ENCODE data around the gene GATAD2A.
"Not testable (repeated sequence)": the region's sequence is repeated elsewhere in the genome, so short reads cannot be mapped to it uniquely, and the experiment has no call there.

Gene GATAD2A

DNA sequence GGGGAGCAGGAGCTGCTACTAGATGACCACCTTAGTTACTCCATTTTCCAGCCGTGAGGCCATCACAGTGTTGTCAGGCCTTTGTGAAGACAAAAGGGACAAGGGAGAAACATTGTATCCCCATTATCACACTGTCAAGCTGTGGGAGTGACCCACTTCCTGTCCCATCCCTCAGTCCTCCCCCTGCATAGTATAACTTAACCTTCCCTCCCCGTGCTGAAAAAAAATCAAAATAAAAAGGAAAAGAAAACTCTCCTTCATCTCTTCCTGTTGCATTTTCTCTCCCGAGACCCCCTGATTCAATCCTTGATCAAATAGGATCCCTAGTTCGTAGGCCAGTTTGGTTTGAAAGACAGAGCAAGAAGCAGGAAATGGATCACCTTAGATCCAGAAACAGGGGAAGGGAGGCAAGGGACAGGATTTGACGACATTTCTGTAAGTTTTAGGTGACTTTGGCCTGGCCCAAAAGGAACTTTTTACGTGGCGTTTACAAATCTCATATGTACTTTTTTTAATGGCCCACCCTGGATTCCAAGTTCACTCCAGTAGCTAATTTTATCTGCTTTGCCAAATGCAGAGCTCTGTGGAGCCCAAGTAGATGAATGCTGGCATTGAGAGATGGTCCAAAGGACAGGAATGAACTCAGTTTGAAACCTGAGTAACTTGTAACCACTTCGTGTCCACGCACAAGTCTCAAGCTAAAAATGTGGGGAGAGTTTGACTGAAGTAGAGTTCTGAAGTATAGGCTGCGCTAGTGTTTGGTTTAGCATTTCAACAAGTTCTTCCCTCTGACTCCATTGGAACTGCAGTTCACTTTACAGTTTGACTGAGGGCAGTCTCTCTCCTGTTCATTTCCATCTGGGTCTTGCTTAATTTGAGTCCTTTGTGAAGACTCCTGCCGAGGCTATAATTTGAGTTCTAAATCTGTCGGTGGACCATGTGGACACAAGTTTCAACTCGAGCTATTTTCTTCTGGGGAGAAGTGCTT is 16.6 kb upstream of the GATAD2A start:
- no peak for DNase-seq

DNA sequence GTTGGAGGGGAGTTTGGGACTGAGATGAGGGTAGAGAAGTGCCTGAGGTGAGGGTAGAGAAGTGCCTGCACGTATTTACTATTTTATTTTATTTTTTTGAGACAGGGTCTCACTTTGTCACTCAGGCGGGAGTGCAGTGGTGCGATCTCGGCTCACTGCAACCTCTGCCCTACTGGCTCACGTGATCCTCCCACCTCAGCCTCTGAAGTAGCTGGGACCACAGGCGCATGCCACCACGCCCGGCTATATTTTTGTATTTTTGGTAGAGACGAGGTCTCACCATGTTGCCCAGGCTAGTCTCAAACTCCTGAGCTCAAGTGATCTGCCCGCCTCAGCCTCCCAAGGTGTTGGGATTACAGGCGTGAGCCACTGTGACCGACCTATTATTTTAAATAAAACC is 15.8 kb upstream of the GATAD2A start:
- not testable (repeated sequence) for DNase-seq

- DNase-seq = not testable (repeated sequence)
These were observed 11.1 kb upstream of the GATAD2A start for GRCh38 chr19:19394333-19394732.

DNA sequence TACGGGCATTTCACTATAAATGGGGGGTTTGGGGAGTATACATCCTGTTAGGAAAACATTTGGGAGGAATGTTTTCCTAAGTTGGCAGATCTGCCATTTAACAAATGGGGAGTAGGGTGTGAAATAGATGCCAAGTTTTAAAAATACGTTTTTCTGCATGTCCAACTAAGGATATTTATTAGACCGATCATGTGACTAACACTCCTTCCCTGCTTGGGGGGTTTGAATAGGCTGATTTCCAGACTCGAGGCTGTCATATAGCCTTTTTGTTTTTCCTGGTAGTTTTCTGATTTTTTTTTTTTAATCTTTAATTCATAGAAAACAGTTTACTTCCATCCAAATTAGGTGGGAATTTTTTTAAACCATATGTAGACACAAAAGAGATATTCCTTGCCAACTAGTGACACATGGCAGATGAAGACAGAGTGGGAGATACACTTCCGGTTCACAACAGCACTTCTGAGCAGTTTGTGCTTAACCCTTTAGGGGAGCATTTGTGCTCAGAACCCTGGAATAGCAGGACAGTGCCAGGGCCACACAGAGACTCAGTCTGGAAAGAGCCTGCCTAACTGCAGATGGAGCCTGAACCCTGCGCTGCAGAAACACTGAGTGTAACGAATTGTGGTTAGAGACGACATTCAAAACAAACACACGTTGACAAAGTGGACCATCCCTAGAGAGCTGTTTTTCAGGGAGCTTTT is 5.6 kb upstream of the GATAD2A start:
- peak; percentile 15 for DNase-seq

- DNase-seq = no peak
These were observed 2.7 kb upstream of the GATAD2A start for GRCh38 chr19:19402656-19403372.

- no peak for DNase-seq
These were observed 2.0 kb upstream of the GATAD2A start for GRCh38 chr19:19403373-19403901.

GRCh38 chr19:19405971-19406877 is 749 bp downstream of the GATAD2A start:
- peak; percentile 21 for DNase-seq

GRCh38 chr19:19406878-19407632 is 1.6 kb downstream of the GATAD2A start:
- DNase-seq = no peak

DNA sequence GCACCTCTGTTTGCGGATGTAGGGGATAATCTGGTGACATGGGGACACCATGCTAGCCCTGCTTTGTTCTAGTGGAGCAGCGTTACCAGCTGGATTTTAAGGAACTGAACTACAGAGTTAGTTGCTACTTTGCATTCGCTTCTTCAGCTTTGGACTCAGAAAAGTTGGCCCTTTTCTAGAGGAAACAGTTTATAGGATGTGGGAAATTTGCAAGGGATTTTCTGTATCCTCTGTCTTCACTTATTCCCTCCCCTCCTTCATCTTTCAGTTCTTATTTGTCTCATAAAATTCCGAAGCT is 2.1 kb downstream of the GATAD2A start:
- no peak for DNase-seq

DNA sequence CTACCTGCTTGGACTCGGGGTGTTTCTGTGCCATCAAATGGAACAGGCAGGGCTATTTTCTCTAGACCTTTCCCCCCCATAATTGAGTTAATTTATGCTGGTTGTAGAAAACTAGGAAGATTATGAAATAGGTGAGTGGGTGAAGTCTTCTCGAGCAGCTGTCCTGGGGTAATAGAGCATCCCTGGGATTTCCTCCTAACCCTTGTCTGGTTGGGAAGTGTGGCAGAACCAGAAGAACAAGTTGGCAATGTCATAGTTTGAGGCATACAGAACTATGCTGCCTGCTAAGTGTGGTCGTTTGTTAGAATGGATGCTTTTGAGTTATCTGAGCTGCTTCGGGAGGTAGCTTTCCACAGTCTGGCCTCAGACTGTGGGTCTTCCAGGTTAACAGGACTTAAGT is 3.7 kb downstream of the GATAD2A start:
- DNase-seq = no peak

GRCh38 chr19:19409631-19410030 is 4.2 kb downstream of the GATAD2A start:
- no peak for DNase-seq

DNA sequence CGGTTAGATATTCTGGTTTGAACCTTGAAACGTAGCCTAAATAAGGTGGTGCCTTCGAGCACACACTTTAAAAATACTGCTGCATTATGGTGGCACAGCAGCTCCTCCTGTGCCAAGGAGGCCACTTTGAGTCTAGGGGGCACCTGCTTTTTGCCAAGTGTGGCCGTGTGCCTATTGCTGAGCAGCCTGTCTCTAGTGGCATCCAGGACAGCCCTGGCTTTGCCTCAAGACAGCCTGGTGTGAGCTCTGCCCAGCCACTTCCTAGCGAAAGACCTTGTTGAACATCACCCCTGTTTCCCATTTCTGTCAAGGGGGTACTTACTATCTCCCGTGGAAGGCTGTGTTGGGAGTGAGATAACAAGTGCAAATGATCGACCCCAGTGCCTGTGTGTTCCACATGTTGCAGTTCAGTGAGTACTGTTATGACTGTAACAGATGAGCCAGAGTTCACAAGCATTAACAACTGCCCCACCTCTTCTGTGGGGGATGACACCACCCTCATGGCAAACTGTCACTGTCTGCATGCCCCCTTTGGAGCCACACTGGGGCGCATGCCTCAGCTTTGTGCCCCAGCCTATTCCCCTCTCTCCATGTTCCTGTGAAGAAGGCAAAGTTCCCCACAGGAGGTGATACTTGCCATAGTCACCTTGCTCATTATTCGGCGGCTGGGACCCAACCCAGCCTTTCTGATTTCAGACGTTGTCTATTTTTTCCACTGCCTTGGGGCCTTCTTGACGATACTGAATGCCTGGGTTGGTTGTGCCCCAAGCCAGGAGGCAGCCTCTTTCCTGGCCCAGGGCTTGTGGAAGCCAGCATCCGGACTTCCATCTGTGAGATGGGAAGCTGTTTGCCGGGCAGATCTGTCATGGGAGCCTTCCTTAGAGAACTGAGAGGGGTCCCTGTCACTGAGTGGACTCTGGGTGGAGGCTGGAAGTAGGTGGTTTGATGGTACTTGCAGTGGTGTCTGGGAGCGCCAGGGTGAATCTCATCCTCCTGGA is 5.4 kb downstream of the GATAD2A start:
- no peak for DNase-seq

DNA sequence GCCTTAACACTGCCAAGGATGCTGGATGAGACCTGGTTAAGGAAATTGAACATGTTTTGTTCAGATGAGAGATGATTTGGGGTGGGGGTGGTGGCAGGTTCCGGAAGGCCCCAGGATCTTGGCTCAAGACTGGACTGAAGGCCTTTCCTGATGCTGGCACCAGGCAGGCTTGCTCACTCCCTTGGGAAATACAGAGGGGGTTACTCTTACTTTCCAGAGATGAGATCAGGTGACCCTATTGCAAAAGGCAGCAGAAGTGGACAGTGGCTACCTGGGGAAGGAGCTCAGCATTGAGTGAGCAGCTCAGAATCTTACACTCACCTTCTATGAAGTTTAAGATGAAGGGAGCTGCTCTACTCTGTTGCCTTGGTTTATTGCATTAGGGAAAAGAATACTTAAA is 10.8 kb downstream of the GATAD2A start:
- no peak for DNase-seq

- DNase-seq = no peak
These were observed 11.6 kb downstream of the GATAD2A start for GRCh38 chr19:19417046-19417445.

DNA sequence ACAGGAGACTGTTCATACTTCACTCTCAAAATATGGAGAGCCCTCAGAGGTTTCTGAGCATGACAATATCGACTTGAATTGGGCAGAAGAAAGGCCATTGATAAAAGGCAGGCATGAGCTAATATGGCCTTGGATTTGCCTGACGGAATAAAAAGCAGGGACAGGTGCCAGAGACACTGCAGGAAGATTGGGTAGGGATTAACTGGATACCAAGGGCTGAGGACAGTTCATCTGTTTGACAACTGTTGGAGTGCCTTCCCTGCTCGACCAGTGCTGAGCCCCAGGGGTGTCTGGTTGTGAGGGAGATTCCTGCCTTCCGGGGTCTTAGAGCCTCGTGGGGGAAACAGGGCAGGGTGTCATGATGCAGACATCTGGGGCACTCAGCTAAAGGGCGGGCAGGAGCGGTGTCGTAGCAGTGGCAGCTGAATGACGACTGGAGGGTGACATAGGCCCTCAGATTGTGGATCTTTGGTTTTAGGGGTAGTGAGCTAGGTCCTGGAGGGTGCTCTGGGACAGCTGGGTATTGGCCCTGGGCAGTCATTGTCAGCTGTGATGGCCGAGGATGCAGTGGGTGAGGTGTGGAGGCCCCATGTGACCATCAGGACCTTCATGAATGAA is 12.3 kb downstream of the GATAD2A start:
- no peak for DNase-seq

DNA sequence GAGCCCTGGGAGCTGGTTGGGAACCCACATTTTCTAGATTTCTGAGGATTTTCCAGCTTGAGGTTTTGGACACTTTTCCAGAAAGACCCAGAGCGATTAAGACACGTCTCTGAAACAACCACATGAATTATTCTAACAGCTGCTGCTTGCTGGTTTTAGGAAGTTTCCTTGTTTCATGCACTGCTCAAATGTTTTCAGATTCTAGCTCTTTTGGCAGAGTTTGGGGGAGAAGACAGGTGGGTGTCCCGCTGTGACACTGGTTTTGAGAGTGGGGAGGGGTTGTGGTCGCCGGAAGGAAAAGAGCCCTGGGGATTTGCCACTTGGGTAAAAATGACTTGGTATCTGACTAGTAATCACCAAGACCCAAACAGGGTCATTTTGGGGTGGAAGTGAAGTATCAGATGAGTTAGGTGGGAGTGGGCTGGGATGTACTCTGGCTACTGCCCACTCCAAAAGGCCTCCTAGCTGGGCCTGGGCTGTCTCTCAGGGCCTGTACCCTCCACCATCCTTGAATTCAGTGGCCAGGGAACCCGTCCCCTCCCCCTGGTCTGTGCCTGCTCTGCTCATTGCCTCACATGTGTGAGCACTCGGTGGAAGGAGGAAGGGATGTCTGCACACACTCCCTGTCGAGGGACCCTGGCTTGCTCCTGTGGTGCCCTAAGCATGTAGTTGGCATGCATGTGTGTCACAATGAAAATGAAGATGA is 13.2 kb downstream of the GATAD2A start:
- no peak for DNase-seq

DNA sequence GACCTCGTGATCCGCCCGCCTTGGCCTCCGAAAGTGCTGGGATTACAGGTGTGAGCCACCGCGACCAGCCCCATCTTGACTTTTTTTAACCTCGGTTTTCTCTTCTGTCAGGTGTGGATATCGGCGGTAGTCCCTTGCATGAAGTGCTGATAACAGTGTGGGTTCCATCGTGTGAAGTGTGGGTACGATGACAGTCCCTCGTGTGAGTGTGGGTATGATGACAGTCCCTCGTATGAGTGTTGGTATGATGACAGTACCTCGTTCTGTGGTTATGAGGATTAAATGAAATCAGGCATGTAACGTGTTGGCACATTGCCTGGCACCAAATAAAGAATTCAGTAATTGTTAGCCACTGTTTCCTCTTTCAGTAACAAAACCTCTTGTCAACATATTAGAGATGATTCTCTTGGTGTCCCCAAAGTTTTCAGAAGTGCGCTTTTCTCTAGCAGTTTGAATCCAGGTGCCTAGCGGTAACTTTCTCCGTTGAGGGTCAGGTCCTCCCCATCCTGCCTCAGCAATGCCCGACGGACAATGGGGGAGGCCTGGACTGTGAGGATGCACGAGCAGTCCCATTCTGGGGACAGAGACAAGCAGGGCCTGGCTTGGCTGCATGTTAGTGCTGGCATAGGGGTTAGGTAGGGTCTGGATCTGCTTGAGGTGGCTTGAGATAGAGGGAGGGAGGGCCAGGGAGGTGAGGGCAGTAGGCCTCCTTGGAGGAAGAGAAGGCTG is 15.3 kb downstream of the GATAD2A start:
- peak; percentile 6 for DNase-seq

DNA sequence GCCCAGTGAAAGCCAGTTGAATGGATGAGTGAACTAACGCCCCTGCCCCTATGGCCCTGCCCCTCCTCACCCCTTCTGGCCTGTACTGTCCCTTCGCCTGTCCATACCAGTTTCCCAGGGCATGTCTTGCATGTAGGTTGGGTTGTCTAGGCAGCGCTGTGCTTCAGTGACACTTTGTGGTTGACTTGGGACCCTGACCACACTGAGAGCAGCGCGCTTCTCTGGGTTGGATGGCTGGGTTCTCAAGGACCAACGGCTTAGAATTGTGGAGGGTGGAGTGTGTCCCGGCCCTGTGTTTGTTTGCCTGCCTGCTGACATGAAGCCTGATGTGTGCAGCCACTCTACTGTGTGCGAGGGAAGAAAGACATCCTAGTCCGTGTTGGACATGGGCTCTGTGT is 15.8 kb downstream of the GATAD2A start:
- no peak for DNase-seq

All from NCI-H446 treated with DMSO at 0.1 percent for 48 hours (cell line).